Measurements from ENCODE around the gene OR2AJ1.

OR2AJ1 gene

GRCh38 chr1:247962911-247963588 is 38.4 kb downstream of the OR2AJ1 start:
- DNase-seq (ENCODE audit: low spot score) = no peak

- no peak for DNase-seq (ENCODE audit: low spot score)
Measured at GRCh38 chr1:247964933-247965332, 40.2 kb downstream of the OR2AJ1 start, which contains the start of gene OR2AK2. OR2AK2 (plus strand) TSS chr1:247965233; CDS start chr1:247965377, 144 bp downstream.

- DNase-seq (ENCODE audit: low spot score) = no peak
Measured at GRCh38 chr1:247966532-247967204, 42.0 kb downstream of the OR2AJ1 start.

Measured in CD4-positive, alpha-beta T cell treated with Interleukin-15 for 4 hours (primary cell).